NCI-H526 treated with DMSO at 0.1 percent for 48 hours (cell line): ENCODE data around the gene IREB2.

Source experiments
- DNase-seq: peaks from one replicate; lab custom pipeline; 2025; lab: John Stamatoyannopoulos, UW

The IREB2 gene

DNA sequence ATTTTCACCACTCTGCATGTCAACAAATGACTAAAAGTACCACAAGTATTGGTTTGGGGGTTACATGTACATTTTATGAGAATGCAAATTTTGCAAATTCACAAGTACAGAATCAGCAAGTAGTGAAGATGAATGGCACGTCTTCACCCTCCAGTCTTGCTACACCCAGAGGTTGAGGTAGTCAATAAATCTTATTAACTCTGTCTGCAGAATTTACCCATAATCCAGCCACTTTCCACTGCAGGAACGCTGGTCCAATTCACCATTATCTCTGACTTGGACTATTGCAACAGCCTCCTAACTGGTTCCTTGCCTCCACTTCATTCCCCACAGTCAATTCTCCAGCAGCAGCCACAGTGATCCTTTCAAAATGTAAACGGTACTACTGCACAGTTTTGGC, 112.8 kb downstream of the IREB2 start:
- no peak for DNase-seq
